PC-9 (cell line): ENCODE results near the gene RACK1.

Experiments used
- EZH2 ChIP-seq: fragments of 200-600 bp; sonication (generic); IDR thresholded peaks from 2 replicates; pipeline ENCODE4 v1.8.0; 2017; ENCODE audit warnings: antibody characterized with exemption, low read depth
- TF ChIP-seq, protein P1 (sequence below): fragments of 200-600 bp; sonication (generic); conservative IDR thresholded peaks from 2 replicates; pipeline ENCODE4 v1.6.1; 2017; ENCODE audit warnings: mixed run types, antibody characterized with exemption, mild to moderate bottlenecking, moderate library complexity

DNA sequence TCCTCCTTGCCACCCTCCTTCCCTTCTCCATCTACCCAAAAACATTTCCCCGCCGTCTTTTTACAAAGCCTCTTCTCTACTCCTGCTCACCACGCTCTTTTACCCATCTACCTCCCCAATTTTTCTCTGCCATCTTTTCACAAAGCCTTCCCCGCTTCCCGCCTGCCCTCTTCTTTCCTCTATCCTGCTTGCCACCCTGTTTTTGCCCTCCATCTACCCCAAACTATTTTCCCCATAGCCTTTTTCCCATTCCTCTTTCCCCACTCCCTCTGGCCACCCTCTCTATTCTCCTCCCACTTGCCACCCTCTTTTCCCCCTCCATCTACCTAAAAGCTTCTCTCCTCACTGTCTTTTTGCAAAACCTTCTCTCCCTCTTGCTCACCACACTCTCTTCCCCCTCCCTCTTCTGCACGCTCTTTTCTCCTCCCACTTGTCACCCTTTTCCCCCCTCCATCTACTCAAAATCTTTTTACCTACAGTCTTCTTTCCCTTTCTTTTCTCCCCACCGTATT is 36.6 kb upstream of the RACK1 start:
- TF ChIP-seq, protein P1, sequence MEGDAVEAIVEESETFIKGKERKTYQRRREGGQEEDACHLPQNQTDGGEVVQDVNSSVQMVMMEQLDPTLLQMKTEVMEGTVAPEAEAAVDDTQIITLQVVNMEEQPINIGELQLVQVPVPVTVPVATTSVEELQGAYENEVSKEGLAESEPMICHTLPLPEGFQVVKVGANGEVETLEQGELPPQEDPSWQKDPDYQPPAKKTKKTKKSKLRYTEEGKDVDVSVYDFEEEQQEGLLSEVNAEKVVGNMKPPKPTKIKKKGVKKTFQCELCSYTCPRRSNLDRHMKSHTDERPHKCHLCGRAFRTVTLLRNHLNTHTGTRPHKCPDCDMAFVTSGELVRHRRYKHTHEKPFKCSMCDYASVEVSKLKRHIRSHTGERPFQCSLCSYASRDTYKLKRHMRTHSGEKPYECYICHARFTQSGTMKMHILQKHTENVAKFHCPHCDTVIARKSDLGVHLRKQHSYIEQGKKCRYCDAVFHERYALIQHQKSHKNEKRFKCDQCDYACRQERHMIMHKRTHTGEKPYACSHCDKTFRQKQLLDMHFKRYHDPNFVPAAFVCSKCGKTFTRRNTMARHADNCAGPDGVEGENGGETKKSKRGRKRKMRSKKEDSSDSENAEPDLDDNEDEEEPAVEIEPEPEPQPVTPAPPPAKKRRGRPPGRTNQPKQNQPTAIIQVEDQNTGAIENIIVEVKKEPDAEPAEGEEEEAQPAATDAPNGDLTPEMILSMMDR = no peak
- no peak for TF ChIP-seq EZH2
